SK-N-SH (cell line): ENCODE data around the gene DIAPH2.

Experiments used
- CTCF ChIP-seq: fragments of 200-600 bp; sonication (generic); IDR thresholded peaks from 2 replicates; pipeline ENCODE4 v1.6.1; 2017; ENCODE audit warnings: antibody characterized with exemption, mild to moderate bottlenecking, moderate library complexity
- MAX ChIP-seq: IDR thresholded peaks from 2 replicates; pipeline ENCODE4 v1.4.0; 2012; ENCODE audit warnings: low read depth

- TF ChIP-seq MAX = no peak
- no peak for TF ChIP-seq CTCF
Measured at GRCh38 chrX:97074400-97074799, 389.8 kb downstream of the DIAPH2 start.
